Mesothelial cell of epicardium (in vitro differentiated cells): ENCODE measurements around the gene HLA-DMB. TPM values are rescaled to one million over a fixed set of nuclear protein-coding genes. Genes with fewer than 3 reads are reported as not detected.

ENCODE experiments used
- DNase-seq, 2 experiments: peaks; one replicate each; pipeline ENCODE4 v3.0.0; 2021; ENCODE audit warnings: low spot score in 2 of 2; ENCODE audit not compliant: unreplicated experiment in 2 of 2
- H3K27ac Mint-ChIP-seq: 2 replicates; pipeline ENCODE4 v1.8.0; 2021; ENCODE audit warnings: mixed read lengths
- H3K27me3 Mint-ChIP-seq: 2 replicates; pipeline ENCODE4 v1.8.0; 2021; ENCODE audit warnings: low read depth, mixed read lengths
- H3K36me3 Mint-ChIP-seq: 2 replicates; pipeline ENCODE4 v1.8.0; 2021; ENCODE audit warnings: mixed read lengths
- H3K4me1 Mint-ChIP-seq: 2 replicates; pipeline ENCODE4 v1.8.0; 2021; ENCODE audit warnings: mixed read lengths
- H3K4me3 Mint-ChIP-seq: 2 replicates; pipeline ENCODE4 v1.8.0; 2021; ENCODE audit warnings: mild to moderate bottlenecking, moderate library complexity, mixed read lengths
- H3K9me3 Mint-ChIP-seq: 2 replicates; pipeline ENCODE4 v1.8.0; 2021; ENCODE audit warnings: mixed read lengths
- CTCF ChIP-seq: fragments of 200-600 bp; sonication (generic); IDR thresholded peaks from one replicate; pipeline ENCODE4 v1.5.0; 2021; ENCODE audit warnings: antibody characterized with exemption; ENCODE audit not compliant: unreplicated experiment
- total RNA-seq: library from RNA; stranded (reverse); gene quantifications from 3 replicates; pipeline ENCODE4 v1.2.1, GENCODE V29; 2021

HLA-DMB gene
- total RNA-seq, 1 donor from 2014 or later: not detected

GRCh38 chr6:32963866-32964265, 23.0 kb upstream of the HLA-DMB start:
- H3K9me3 Mint-ChIP-seq: peaks cover 8% of the 10 kb centered on the region
- no peak for TF ChIP-seq CTCF
- no peak overlapping the region for H3K27ac Mint-ChIP-seq
- H3K36me3 Mint-ChIP-seq: peaks cover 1% of the 10 kb centered on the region
- DNase-seq: no peak
- no peaks in the 10 kb centered on the region for H3K27me3 Mint-ChIP-seq
- H3K4me3 Mint-ChIP-seq: no peak overlapping the region
- H3K4me1 Mint-ChIP-seq: peaks cover 25% of the 10 kb centered on the region

GRCh38 chr6:32962213-32962826, 21.5 kb upstream of the HLA-DMB start:
- H3K9me3 Mint-ChIP-seq: peaks cover 8% of the 10 kb centered on the region
- no peak for DNase-seq
- peaks cover 1% of the 10 kb centered on the region for H3K36me3 Mint-ChIP-seq
- no peak overlapping the region for H3K27ac Mint-ChIP-seq
- H3K4me1 Mint-ChIP-seq: peaks cover 19% of the 10 kb centered on the region
- no peak overlapping the region for H3K4me3 Mint-ChIP-seq
- no peaks in the 10 kb centered on the region for H3K27me3 Mint-ChIP-seq
- no peak for TF ChIP-seq CTCF

GRCh38 chr6:32960563-32960962, 19.7 kb upstream of the HLA-DMB start:
- no peak overlapping the region for H3K27ac Mint-ChIP-seq
- no peaks in the 10 kb centered on the region for H3K27me3 Mint-ChIP-seq
- no peak for DNase-seq
- H3K9me3 Mint-ChIP-seq: peaks cover 8% of the 10 kb centered on the region
- no peak for TF ChIP-seq CTCF
- peaks cover 5% of the 10 kb centered on the region for H3K4me1 Mint-ChIP-seq
- no peak overlapping the region for H3K4me3 Mint-ChIP-seq
- peaks cover 1% of the 10 kb centered on the region for H3K36me3 Mint-ChIP-seq

GRCh38 chr6:32956176-32956575, 15.3 kb upstream of the HLA-DMB start:
- no peak for DNase-seq
- no peak overlapping the region for H3K27ac Mint-ChIP-seq
- no peaks in the 10 kb centered on the region for H3K4me1 Mint-ChIP-seq
- no peaks in the 10 kb centered on the region for H3K36me3 Mint-ChIP-seq
- no peak overlapping the region for H3K4me3 Mint-ChIP-seq
- no peaks in the 10 kb centered on the region for H3K27me3 Mint-ChIP-seq
- TF ChIP-seq CTCF: no peak
- peaks cover under 1% of the 10 kb centered on the region for H3K9me3 Mint-ChIP-seq

- DNase-seq: no peak
- no peaks in the 10 kb centered on the region for H3K9me3 Mint-ChIP-seq
- H3K4me1 Mint-ChIP-seq: no peaks in the 10 kb centered on the region
- peak; percentile 6 for TF ChIP-seq CTCF
- H3K27ac Mint-ChIP-seq: no peak overlapping the region
- no peaks in the 10 kb centered on the region for H3K36me3 Mint-ChIP-seq
- no peak overlapping the region for H3K4me3 Mint-ChIP-seq
- H3K27me3 Mint-ChIP-seq: no peaks in the 10 kb centered on the region
These were observed 14.4 kb upstream of the HLA-DMB start for GRCh38 chr6:32954986-32955802.
